Fibroblast of lung (primary cell): ENCODE data around the gene PRSS50. TPM values are rescaled to one million over a fixed set of nuclear protein-coding genes. Genes with fewer than 3 reads are reported as not detected.

Source experiments
- DNase-seq, 2 donors: peaks; one replicate each; pipeline versions ENCODE4 v3.0.0 to v3.0.0-alpha.2; 2010; ENCODE audit warnings: low read depth in 2 of 2
- H2AFZ ChIP-seq: 2 replicates; pipeline ENCODE4 v1.5.1; 2012; ENCODE audit warnings: low read length, control low read depth, inconsistent platforms
- H3K27ac ChIP-seq: 2 replicates; pipeline ENCODE4 v1.5.1; 2011; ENCODE audit warnings: low read length, control low read depth; ENCODE audit not compliant: insufficient read depth
- H3K27me3 ChIP-seq: 2 replicates; pipeline ENCODE4 v1.5.1; 2011; ENCODE audit warnings: mild to moderate bottlenecking, low read length; ENCODE audit not compliant: control insufficient read depth, insufficient read depth
- H3K36me3 ChIP-seq: 2 replicates; pipeline ENCODE4 v1.5.1; 2011; ENCODE audit warnings: low read length; ENCODE audit not compliant: control insufficient read depth, insufficient read depth
- H3K4me1 ChIP-seq: 2 replicates; pipeline ENCODE4 v1.5.1; 2011; ENCODE audit warnings: low read length; ENCODE audit not compliant: control insufficient read depth, insufficient read depth; ENCODE audit errors: extremely low read depth
- H3K4me2 ChIP-seq: 2 replicates; pipeline ENCODE4 v1.5.1; 2011; ENCODE audit warnings: low read length, control low read depth; ENCODE audit not compliant: insufficient read depth; ENCODE audit errors: extremely low read depth
- H3K4me3 ChIP-seq, 4 experiments: fragments of 200-600 bp in 1 of 4; sonication (generic) in 1 of 4; replicated peaks in 1 of 4; 2 replicates each; pipeline ENCODE4 v1.5.1; 2011 to 2016; ENCODE audit warnings: low read length in 4 of 4, low read depth in 3 of 4, mild to moderate bottlenecking in 3 of 4, control low read depth in 2 of 4, inconsistent platforms in 1 of 4, mixed read lengths in 1 of 4; ENCODE audit not compliant: insufficient read depth in 1 of 4; ENCODE audit errors: control extremely low read depth in 1 of 4
- H3K79me2 ChIP-seq: 2 replicates; pipeline ENCODE4 v1.5.1; 2012; ENCODE audit warnings: mild to moderate bottlenecking, low read length, inconsistent platforms; ENCODE audit not compliant: control insufficient read depth, insufficient read depth
- H3K9ac ChIP-seq: 2 replicates; pipeline ENCODE4 v1.5.1; 2011; ENCODE audit warnings: mild to moderate bottlenecking, low read length, control low read depth; ENCODE audit not compliant: insufficient read depth
- H3K9me3 ChIP-seq: 2 replicates; pipeline ENCODE4 v1.5.1; 2012; ENCODE audit warnings: low read depth, low read length; ENCODE audit not compliant: control insufficient read depth, insufficient read depth
- H4K20me1 ChIP-seq: 2 replicates; pipeline ENCODE4 v1.5.1; 2011; ENCODE audit warnings: low read length; ENCODE audit not compliant: control insufficient read depth, insufficient read depth; ENCODE audit errors: extremely low read depth
- EZH2 ChIP-seq: IDR thresholded peaks from 2 replicates; pipeline ENCODE4 v1.5.1; 2012; ENCODE audit warnings: low read length, control low read depth, mild to moderate bottlenecking; ENCODE audit errors: missing control alignments
- polyA plus RNA-seq, 2 donors: library from polyadenylated mRNA; depleted of rRNA in 1 of 2; stranded (reverse) in 1 of 2; unstranded in 1 of 2; fragments of >200 nt; gene quantifications; 2 replicates each; pipeline ENCODE4 v1.2.1, GENCODE V29; 2011 to 2012; ENCODE audit warnings: missing spikeins in 1 of 2
- total RNA-seq: library from RNA; depleted of rRNA; stranded (reverse); fragments of >200 nt; gene quantifications from 2 replicates; pipeline ENCODE4 v1.2.1, GENCODE V29; 2014
- TF ChIP-seq, protein P1 (sequence below), 2 donors: IDR thresholded peaks in 1 of 2; conservative IDR thresholded peaks in 1 of 2; 1 replicate in 1 of 2; 2 replicates in 1 of 2; pipeline ENCODE4 v1.5.1; 2011 to 2012; ENCODE audit warnings: low read length in 2 of 2, control low read depth in 1 of 2, inconsistent platforms in 1 of 2, low read depth in 1 of 2, mild to moderate bottlenecking in 1 of 2

The PRSS50 gene
- total and polyA plus RNA-seq, 2 donors (not counting 1 experiment from before 2014, with no cell fraction given): not detected

DNA sequence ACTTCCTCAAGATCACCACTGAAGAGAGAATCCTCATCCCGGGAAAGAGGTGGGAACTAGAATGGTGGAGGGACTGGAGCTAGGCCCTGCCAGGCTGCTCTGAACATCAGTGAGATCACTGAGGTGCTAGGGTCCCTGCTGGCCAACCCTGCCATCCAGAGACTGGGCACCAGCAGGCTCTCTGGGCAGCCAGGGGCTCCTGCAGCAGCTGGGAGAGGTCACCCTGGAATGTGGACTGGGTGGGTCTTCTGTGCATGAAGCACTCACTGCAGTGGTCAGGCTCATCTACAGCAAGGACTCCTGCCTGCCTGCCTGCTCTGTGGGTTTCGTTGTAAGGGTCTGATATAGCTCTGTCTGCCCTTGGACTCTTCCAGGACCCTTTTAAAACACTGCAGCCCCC lies 49.1 kb downstream of the PRSS50 start:
- no peak for DNase-seq
- Histone ChIP-seq H3K4me3 (no peak overlapping the region), H3K27me3 (no peaks in the 10 kb centered on the region), H3K36me3 (no peaks in the 10 kb centered on the region), H2AFZ (no peak overlapping the region), H3K9ac (no peak overlapping the region), H3K4me1 (no peaks in the 10 kb centered on the region), H3K27ac (no peak overlapping the region), H3K9me3 (no peaks in the 10 kb centered on the region), H3K79me2 (no peaks in the 10 kb centered on the region), H4K20me1 (no peaks in the 10 kb centered on the region), H3K4me2 (no peak overlapping the region)
- TF ChIP-seq, protein P1, sequence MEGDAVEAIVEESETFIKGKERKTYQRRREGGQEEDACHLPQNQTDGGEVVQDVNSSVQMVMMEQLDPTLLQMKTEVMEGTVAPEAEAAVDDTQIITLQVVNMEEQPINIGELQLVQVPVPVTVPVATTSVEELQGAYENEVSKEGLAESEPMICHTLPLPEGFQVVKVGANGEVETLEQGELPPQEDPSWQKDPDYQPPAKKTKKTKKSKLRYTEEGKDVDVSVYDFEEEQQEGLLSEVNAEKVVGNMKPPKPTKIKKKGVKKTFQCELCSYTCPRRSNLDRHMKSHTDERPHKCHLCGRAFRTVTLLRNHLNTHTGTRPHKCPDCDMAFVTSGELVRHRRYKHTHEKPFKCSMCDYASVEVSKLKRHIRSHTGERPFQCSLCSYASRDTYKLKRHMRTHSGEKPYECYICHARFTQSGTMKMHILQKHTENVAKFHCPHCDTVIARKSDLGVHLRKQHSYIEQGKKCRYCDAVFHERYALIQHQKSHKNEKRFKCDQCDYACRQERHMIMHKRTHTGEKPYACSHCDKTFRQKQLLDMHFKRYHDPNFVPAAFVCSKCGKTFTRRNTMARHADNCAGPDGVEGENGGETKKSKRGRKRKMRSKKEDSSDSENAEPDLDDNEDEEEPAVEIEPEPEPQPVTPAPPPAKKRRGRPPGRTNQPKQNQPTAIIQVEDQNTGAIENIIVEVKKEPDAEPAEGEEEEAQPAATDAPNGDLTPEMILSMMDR (conservative IDR thresholded peaks at IDR 0.05 in 1 of 2, IDR thresholded peaks at IDR 0.05 in 1 of 2; ENCODE audit: low read depth in 1 of 2, low read length in 2 of 2): no peak

DNA sequence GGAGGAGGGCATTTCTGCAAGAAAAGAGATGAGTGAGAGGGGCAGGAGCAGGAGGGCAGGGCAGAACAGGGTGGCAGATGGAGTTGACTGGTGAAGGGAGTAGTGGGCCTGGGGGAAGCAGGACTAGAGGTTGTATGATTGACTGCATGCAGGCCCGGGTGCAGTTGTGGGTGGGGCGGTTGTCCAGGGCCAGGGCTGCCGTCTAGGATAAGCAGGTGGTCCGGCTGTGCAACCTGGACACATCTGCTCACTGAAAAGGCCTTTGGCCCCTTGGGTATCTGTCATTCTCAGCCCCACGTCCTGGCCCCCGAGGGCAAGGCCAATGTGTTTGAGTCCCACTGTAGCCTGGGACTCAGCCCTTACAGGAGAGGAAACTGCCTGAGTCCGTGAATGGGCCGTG lies 49.6 kb downstream of the PRSS50 start:
- no peaks in the 10 kb centered on the region for H4K20me1 ChIP-seq
- no peak overlapping the region for H3K4me2 ChIP-seq
- no peak overlapping the region for H3K27ac ChIP-seq
- no peaks in the 10 kb centered on the region for H3K9me3 ChIP-seq
- no peak overlapping the region for H2AFZ ChIP-seq
- H3K9ac ChIP-seq: no peak overlapping the region
- no peaks in the 10 kb centered on the region for H3K4me1 ChIP-seq
- H3K27me3 ChIP-seq: no peaks in the 10 kb centered on the region
- no peak overlapping the region for H3K4me3 ChIP-seq
- H3K79me2 ChIP-seq: no peaks in the 10 kb centered on the region
- no peaks in the 10 kb centered on the region for H3K36me3 ChIP-seq
- TF ChIP-seq, protein P1 (conservative IDR thresholded peaks at IDR 0.05 in 1 of 2, IDR thresholded peaks at IDR 0.05 in 1 of 2; ENCODE audit: low read depth in 1 of 2, low read length in 2 of 2): no peak
- TF ChIP-seq EZH2: no peak
- DNase-seq: no peak

DNA sequence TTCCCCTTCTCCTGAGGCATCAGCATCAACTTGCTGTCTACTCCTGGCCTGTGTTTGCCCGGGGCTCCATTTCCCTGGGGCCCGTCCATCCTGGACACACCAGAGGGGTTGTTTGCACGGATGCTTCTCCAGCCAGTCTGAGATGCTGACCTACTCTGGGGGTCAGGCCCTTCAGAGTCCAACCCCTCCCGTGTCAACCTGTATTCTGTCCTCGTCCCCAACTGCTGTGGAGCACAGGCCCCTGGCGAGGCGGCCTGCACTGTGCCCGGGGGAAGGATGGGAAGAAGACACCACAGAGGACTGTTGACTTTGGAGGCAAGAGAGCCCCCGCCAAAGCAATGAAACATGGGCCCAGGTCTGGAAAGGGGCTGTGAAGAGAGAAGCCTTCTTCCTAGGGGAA lies 50.0 kb downstream of the PRSS50 start:
- TF ChIP-seq EZH2: no peak
- TF ChIP-seq, protein P1 (conservative IDR thresholded peaks at IDR 0.05 in 1 of 2, IDR thresholded peaks at IDR 0.05 in 1 of 2; ENCODE audit: low read depth in 1 of 2, low read length in 2 of 2): no peak
- Histone ChIP-seq H4K20me1 (no peaks in the 10 kb centered on the region), H3K9me3 (no peaks in the 10 kb centered on the region), H3K79me2 (no peaks in the 10 kb centered on the region), H3K4me2 (no peak overlapping the region), H2AFZ (no peak overlapping the region), H3K9ac (no peak overlapping the region), H3K27ac (no peak overlapping the region), H3K4me3 (no peak overlapping the region), H3K36me3 (no peaks in the 10 kb centered on the region), H3K27me3 (no peaks in the 10 kb centered on the region), H3K4me1 (no peaks in the 10 kb centered on the region)
- DNase-seq: no peak
